NCI-H226 (cell line): Measurements from ENCODE around the gene GRID1.
"Not testable (repeated sequence)": the region's sequence is repeated elsewhere in the genome, so short reads cannot be mapped to it uniquely, and the experiment has no call there.

Source experiments
- DNase-seq: peaks from one replicate; pipeline ENCODE4 v3.0.0-alpha.2; 2015

The GRID1 gene

DNA sequence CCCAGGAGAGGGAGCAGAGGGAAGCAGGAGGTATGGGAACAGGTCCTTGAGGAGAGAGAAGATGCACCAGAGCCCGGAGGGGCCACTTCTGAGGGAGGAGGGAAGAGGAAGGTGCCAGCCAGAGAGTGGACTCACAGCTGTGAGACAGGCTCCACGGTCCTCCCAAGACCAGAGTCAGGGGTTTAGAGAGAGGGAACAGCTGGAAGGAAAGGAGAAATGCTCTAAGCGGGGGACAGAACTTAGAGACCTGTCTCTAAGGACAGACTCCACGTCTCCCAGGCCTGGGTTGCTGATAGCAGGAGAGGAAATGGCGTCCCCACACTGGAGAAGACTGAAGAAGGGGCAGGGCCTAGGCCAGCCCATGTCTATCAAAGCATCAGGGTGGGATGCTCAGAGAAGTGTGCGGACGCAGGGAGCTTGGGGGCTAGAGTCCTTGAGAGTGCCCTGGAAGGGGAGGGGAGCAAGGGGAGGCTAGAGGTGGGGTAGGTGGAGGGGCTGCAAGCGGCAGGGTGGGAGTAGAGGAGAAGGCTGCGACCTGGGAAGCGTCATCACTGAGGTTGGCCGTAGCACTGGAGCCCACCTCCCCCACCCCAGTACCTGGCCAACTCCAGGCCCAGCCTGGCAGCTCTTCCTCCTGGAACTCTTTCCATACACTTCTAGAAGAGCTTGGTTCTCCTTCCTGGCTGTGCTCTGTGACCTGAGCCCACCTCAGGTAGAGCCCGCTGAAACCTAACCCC lies 25.6 kb upstream of the GRID1 start:
- DNase-seq: no peak

- no peak for DNase-seq
Observed at GRCh38 chr10:86391236-86391840, 24.7 kb upstream of the GRID1 start.

- no peak for DNase-seq
Observed at GRCh38 chr10:86390337-86391120, 23.9 kb upstream of the GRID1 start.

DNA sequence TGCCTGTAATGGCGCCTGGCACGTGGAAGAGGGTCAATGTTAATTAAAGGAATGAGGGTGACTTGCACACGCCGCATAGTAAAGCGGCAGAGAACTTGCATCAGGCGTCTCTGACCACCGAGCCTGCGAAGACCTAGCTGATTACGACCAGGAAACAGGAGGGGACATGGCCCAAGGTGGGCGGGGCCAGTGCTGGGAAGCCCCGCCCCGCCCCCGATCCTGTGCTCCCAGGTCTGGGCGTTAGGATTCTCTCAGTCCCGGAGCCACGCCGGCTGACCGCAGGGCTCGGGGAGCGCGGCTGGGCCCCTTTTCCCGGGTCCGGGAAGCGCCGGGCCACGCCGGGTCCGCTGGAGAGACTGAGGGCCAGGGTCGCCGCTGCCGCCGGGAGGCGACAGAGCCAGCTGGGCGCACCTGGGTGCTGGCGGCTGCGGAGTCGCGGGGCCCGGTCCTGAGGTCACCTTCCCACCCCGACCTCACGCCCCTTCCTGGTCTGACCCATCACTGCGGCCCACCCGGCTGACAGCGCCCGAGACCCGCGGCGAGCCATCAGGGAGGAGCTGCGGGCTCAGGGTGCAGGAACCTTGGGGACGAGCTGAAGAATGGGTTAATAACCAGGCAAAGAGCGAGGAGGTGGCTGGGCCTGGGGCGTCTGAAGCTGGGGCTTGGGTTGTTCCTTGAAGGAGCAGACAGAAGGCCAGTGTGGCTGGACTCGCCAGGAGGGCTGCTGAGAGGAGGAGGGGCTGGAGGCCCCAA lies 23.0 kb upstream of the GRID1 start:
- DNase-seq: no peak

GRCh38 chr10:86389109-86389440 lies 22.5 kb upstream of the GRID1 start:
- DNase-seq: not testable (repeated sequence)

GRCh38 chr10:86388119-86388704 lies 21.6 kb upstream of the GRID1 start:
- DNase-seq: no peak

DNA sequence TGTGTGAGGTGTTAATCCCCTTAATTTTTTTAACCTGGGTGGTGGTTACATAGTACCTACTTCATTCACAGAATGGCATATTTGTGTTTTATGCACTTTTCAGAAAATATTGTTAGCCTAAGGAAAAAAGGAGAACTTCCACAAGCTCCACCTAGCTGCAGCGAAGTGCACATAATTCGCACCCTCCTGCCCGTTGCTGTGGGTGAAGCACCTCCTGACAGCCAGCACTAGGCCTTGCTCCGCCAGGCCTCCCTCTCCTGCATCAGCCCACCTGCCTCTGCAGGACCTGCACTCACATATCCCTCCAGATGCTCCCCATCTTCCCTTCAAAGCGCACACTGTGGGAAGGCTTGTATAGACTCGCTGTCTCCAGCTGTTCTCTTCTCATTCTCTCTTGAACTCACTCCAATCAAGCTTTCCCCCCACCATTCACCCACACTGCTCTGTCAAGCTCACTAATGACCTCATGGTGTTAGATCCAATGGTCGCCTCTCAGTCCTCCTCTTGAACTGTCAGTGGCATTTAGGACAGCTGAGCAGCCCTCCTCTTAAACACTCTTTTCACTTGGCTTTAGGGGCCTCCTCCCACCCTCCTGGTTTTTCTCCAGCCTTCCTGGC lies 20.7 kb upstream of the GRID1 start:
- DNase-seq: no peak

GRCh38 chr10:86385806-86386205 lies 19.2 kb upstream of the GRID1 start:
- DNase-seq: no peak

DNA sequence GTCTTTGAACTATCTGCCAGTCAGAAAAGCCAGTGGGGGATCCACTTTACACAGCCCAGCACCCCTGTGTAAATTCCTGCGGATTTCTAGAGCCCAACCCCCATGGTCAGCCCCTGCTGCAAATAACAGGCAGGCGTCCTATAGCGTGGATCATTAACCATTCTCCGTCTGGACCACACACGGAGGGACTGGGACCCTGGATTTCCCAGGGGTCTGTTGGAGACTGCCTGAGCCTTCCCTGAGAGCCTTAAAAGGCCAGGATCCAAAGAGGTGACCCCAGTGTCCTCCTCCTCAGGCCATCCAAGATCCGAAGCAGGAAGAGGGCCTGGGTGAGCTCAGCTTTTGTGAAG lies 11.2 kb upstream of the GRID1 start:
- no peak for DNase-seq

DNA sequence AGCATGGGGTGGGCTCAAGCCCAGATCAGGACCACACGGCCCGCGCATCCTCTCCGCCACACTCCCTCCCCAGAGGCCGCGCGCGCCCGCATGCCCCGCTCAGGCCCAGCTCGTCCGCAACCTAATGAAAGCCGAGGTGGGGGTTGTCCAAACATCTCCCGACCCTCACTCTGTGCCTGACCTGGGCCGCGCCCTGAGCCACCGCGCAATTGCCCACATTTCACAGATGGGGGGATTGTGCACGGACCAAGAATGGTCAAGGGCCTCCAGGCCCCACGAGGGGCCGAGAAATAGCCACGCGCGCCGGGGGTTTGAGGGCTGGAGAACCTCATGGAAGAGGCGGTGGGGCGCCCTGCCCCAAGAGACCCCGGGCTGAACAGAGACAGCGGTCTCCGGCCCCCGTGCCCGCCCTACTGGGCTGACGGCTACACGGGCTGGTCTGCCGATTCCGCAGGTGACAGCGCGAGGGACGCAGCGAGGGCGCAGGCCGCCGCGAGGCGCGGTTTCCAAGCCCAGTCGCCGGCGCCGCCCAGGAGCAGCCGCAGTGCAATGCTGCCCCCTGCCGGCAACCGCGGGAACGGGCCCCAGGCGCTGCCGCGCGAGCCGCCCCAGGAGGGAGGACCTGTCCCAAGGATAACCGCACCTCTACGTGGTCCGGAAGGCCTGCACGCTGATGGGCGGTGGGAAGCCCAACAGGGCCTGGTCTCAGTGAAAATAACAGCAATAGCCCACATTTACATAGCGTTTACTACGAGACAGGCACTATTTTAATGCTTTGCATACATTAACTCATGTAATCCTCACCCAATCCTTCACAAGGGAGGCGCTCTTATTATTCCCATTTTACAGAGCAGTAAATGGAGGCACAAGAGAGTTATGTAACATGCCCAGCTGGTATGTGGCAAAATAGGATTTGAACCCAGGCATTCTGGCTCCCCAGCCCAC lies 10.5 kb upstream of the GRID1 start:
- peak; percentile 40 for DNase-seq

GRCh38 chr10:86376403-86376802 lies 9.8 kb upstream of the GRID1 start:
- no peak for DNase-seq

DNA sequence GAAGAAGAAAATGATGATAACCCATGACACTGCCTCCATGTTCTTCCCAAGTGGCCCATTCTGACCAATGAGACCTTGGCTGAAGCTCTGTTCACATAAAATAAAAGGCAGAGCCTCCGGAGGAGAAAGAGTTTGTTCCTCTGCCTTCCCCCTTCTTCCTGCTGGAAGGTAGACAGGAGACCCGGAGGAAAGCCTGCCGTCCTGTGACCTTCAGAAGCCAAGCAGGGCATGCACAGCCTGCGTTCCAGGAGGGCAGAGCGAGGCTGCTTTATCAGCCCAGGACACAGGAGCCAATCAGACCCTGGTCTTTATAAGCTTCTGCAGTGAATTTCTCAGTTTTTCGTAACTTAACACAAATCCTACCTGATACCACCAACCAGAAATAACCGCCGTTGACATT lies 8.6 kb upstream of the GRID1 start:
- DNase-seq: no peak

- DNase-seq: no peak
Observed at GRCh38 chr10:86374664-86375063, 8.1 kb upstream of the GRID1 start.

GRCh38 chr10:86373828-86374227 lies 7.2 kb upstream of the GRID1 start:
- no peak for DNase-seq

DNA sequence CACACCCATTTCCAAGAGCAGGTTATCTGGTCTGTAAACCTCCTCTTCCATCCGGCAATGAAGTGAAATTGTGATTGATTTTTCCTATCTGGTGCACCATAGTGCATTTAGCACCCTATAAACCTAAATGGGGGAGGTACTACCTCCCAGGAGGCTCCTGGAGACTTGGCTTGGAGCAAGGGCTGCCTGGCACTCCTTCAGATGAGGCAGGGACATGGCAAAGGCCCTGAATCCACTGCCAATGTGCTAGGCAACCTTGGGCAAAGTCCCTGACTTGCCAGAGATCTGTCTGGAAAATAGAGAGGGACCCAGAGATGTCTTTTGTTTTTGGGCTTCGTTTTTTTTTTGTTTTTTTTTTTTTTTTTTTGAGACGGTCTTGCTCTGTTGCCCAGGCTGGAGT lies 6.7 kb upstream of the GRID1 start:
- DNase-seq: no peak

- no peak for DNase-seq
Observed at GRCh38 chr10:86372784-86373239, 6.2 kb upstream of the GRID1 start.

DNA sequence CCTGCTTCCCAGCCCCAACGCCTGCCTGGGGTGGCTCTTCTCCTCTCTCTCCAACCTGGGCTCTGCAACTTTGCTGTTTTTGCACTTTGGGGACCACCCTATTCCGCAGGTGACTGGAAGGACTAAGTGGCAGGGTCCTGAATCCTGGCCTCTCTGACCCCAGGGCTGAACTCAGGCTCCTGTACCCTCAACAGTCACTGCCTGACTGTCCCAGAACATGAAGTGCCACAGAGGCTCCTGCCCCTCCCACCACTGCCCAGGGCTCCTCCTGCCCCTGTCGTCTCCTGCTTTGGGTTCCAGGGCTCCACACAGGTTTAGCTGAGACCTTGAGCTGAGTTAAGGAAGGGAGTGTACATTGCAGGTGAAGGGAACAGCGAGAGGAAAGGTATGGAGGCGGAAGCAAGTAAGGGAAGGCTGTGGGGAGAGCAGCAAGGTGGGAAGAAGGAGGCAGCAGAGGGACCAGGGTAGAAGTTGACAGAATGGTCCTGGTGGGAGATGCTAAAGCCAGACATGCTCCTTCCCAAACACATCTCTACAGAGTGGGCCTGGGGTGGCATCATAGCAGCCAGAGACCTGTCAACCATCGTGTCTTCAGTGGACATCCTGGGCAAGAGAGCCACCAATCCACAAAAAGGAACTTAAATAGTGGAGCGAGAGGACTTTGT lies 5.7 kb upstream of the GRID1 start:
- DNase-seq: no peak

- no peak for DNase-seq
Observed at GRCh38 chr10:86371691-86372090, 5.1 kb upstream of the GRID1 start.

- no peak for DNase-seq
Observed at GRCh38 chr10:86371116-86371515, 4.5 kb upstream of the GRID1 start.

DNA sequence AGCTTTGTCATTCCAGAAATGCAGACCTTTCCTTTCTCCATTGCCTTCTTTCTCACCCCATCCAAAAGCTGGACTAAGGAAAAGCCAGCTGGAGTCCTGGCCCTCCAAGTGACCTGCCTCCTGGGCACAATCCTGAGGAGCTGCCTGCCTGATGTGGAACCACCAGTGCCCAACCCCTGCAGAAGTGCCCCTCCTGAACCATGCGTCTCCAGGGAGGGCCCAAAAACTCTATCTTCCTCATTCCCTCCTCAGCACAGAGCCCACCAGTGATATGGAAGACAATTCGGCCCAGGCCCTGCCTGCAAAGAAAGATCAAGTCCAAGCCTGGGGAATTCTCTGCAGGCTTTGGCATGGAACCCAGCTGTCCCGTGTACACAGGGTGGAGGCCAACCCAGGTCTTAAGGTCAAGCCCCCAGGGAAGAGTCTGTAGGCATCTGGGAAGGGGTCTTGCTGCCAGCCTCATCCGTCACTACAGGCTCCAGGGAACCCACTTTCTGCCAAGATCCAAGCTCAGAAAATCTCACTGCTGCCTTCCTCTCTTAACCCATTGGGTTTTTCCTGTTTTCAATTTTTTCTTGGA lies 3.5 kb upstream of the GRID1 start:
- DNase-seq: no peak
